Activated naive CD8-positive, alpha-beta T cell treated with anti-CD3 and anti-CD28 coated beads, Interleukin-2, amount 10 ng/mL, durations not matched to agents 7 days and 5 days (primary cell): Measurements from ENCODE around the gene ZBTB16. TPM values are rescaled to one million over a fixed set of nuclear protein-coding genes. Genes with fewer than 3 reads are reported as not detected.

ENCODE experiments used
- ATAC-seq: fragments of 150-1000 bp; cut with Tn5 transposase; one replicate; pipeline ENCODE4 v1.10.0; 2021; ENCODE audit warnings: low read depth, moderate library complexity
- POLR2A ChIA-PET: fragments of 350-600 bp; sonication (Branson Sonifier 250); formaldehyde crosslinking; loops from one replicate; lab custom pipeline; 2021; ENCODE audit warnings: antibody characterized with exemption; lab: Charles Lee
- DNase-seq: peaks from one replicate; pipeline ENCODE4 v3.0.0; 2021
- H3K27ac Mint-ChIP-seq: one replicate; pipeline ENCODE4 v1.8.0; 2022; ENCODE audit warnings: mild to moderate bottlenecking, mixed read lengths
- H3K27me3 Mint-ChIP-seq: one replicate; pipeline ENCODE4 v1.8.0; 2022; ENCODE audit warnings: mild to moderate bottlenecking, moderate library complexity, mixed read lengths
- H3K36me3 Mint-ChIP-seq: one replicate; pipeline ENCODE4 v1.8.0; 2021; ENCODE audit warnings: mild to moderate bottlenecking, mixed read lengths
- H3K4me1 Mint-ChIP-seq: one replicate; pipeline ENCODE4 v1.8.0; 2021; ENCODE audit warnings: mixed read lengths
- H3K4me3 Mint-ChIP-seq: one replicate; pipeline ENCODE4 v1.8.0; 2022; ENCODE audit warnings: mild to moderate bottlenecking, moderate library complexity, mixed read lengths
- H3K9me3 Mint-ChIP-seq: one replicate; pipeline ENCODE4 v1.8.0; 2021; ENCODE audit warnings: mixed read lengths
- total RNA-seq, 2 experiments: library from RNA; stranded (reverse); gene quantifications; one replicate each; pipeline ENCODE4 v1.2.3, GENCODE V29; 2021

Gene ZBTB16
- total RNA-seq, 2 experiments from 2014 or later, result 13.1 to 14.6 TPM

DNA sequence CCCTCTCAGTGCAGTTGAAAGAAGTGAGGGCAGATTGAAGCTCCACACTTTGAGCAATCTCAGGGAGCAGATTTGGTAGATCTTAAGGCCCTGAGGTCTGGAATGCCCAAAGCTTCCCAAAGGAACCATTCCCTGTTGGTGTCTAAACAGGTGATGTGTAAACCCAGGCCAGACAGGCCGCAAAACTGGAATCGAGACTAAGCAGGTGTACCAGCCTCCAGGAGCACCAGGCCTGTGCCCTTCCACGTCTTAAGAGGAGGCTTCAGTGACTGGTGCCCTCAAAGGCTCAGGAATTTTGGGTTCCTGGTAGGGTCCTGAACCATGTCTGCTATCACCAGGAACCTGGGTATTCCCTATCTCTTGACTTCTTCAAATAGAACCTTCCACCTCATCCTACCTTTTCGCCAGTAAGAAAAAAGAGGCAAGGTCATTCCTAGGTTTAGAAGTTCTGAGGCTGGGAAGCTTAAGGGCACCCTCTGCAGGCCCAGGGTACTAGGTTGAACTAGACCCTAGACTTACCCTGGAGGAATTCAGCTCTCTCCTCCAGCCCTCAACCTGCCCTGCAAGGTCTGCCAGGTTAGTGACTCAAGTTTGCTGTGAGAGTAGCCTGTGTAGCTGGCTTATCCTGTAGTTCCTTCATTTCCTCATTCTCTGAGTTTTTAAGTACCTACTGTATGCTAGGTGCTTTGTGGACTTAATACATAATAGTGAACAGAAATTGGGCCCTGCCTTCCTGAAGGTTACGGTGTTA lies 136.6 kb downstream of the ZBTB16 start:
- Mint-ChIP-seq H3K4me1 (peaks cover 22% of the 10 kb centered on the region), H3K27ac (no peak overlapping the region), H3K4me3 (no peak overlapping the region), H3K27me3 (no peaks in the 10 kb centered on the region), H3K9me3 (peaks cover 5% of the 10 kb centered on the region), H3K36me3 (peaks cover 12% of the 10 kb centered on the region)
- ATAC-seq (peak; percentile 65), DNase-seq (no peak)
- POLR2A ChIA-PET, result interaction anchor here (1.0 to 1.2 kb wide), 3 partner anchors 9 to 12 kb away, joined by 3 to 5 read pairs (median 4); no protein-coding TSS in a partner anchor

DNA sequence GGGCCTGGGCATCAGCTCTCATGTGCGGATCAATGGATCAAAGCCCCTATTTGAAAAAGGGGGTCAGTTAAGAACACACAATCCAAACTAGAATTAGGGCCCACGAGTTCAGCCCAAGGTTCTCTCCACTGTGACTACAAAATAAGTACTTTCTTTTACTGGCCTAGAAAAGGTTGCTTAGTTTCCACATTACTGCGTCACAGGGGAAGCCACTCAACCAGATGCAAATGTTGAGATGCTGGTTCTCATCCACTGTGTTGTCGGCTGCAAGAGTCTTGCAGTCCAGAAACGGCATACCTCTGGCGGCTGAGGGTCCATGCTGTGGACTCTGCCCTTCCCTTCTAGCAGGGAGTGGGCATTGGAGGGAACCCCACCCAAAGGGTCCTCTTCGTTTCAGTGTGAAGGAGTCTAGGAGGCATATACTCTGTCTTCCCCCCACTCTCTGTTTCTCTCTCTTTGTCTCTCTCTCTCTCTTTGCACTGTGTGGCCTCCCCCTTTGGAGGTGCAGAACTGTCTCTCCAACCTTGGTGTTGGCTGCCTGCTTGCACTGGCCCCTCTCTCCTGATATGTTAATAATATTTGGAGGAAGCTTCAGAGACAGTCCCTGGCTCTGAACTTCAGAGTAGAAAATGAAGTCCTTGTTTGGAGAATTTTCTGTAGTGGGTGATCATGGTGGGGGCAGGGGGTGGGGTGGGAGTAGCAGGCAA lies 137.6 kb downstream of the ZBTB16 start:
- H3K9me3 Mint-ChIP-seq, result no peaks in the 10 kb centered on the region
- ATAC-seq (no peak), DNase-seq (no peak)
- H3K27ac Mint-ChIP-seq, result no peak overlapping the region
- peaks cover 2% of the 10 kb centered on the region for H3K36me3 Mint-ChIP-seq
- POLR2A ChIA-PET, result interaction anchor here (1.0 to 1.2 kb wide), 3 partner anchors 10 to 13 kb away, joined by 3 to 5 read pairs (median 4); no protein-coding TSS in a partner anchor
- H3K4me1 Mint-ChIP-seq, result peaks cover 25% of the 10 kb centered on the region
- H3K27me3 Mint-ChIP-seq, result no peaks in the 10 kb centered on the region
- no peak overlapping the region for H3K4me3 Mint-ChIP-seq

DNA sequence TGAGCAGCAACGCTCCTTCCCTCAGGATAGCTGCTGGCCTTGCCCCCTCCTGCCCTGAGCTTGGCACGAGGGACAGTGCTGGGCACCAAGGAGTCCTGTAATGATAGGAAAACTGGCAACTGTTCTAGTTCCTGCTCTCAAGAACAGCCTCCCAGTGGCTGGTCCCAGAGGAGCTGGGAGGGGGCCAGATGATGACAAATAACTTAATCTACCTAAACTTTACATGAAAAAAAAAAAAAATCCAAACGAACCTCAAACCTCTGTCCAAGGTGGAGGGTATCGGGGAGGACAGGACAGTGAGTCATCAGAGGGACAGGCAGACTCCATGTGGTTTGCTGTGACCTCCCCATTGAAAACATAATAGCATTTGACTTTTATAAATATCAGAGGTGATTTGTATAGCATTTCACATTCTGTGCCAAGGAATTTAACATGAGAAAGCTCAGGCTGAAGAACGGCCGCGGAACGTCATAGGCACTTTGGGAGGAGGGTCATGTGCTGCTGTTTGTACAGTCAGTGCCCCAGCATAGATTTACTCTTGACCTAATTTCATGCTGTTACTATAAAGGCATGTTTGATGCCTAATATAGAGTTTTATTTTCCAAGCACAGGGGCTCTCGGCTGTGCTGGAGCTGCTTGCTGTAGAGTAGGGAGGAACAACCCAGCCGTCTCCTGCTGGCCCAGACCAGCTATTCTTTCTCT lies 138.4 kb downstream of the ZBTB16 start:
- H3K4me3 Mint-ChIP-seq, result no peak overlapping the region
- no peak for ATAC-seq
- POLR2A ChIA-PET, result no interaction called here
- H3K27ac Mint-ChIP-seq, result no peak overlapping the region
- peaks cover 27% of the 10 kb centered on the region for H3K4me1 Mint-ChIP-seq
- H3K27me3 Mint-ChIP-seq, result no peaks in the 10 kb centered on the region
- DNase-seq, result no peak
- peaks cover 1% of the 10 kb centered on the region for H3K36me3 Mint-ChIP-seq
- H3K9me3 Mint-ChIP-seq, result no peaks in the 10 kb centered on the region

DNA sequence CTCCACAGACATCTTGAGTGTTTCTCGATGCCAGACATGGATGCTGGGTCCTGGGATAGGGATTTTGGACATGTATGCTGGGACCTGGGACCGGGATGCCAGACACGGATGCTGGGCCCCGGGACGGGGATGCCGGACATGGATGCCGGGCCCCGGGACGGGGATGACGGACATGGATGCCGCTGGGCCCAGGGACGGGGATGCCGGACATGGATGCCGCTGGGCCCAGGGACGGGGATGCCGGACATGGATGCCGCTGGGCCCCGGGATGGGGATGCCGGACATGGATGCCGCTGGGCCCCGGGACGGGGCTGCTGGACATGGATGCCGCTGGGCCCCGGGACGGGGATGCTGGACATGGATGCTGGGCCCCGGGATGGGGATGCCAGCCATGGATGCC lies 139.5 kb downstream of the ZBTB16 start:
- no peak for ATAC-seq
- Mint-ChIP-seq H3K27me3 (no peaks in the 10 kb centered on the region), H3K27ac (no peak overlapping the region), H3K4me1 (peaks cover 26% of the 10 kb centered on the region), H3K36me3 (no peaks in the 10 kb centered on the region), H3K4me3 (no peak overlapping the region), H3K9me3 (no peaks in the 10 kb centered on the region)
- DNase-seq, result no peak
- POLR2A ChIA-PET, result no interaction called here

DNA sequence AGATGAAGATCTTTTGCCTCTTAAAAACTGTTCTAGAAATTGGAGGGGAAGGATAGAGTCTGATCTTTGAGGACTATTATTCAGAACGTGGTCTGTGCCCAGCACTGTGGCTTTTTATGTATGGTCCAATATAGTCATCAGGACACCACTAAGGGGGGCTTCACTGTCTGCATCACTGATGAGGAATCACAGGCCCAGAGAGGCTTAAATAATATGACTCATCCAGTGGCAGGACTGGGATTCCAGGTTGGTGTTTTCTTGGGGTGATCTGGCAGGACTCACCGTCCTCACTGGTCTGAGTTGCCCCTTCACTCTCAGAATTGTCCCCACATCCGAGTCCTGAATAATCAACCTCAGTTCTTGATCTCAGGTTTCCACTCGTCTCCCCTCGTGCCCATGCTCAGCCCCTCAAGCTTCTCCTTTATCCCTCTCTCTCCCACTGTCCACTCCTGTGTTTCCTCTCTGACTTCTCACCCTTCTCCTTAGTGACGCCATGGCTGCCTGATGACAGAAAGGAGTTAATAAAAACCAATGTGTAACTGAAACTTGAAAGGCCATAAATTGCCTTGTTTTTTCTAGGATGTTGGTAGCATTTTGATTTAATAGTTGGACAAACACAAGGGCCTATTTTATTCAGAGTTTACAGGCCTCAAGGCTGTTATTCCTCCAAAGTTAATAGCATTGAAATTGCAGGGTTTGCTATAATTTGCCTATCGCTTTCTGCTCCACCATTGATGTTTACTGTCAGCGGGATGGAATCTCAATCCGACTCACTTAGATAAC lies 141.0 kb downstream of the ZBTB16 start:
- Mint-ChIP-seq H3K4me1 (peaks cover 18% of the 10 kb centered on the region), H3K36me3 (no peaks in the 10 kb centered on the region), H3K4me3 (no peak overlapping the region), H3K27ac (no peak overlapping the region), H3K27me3 (no peaks in the 10 kb centered on the region), H3K9me3 (no peaks in the 10 kb centered on the region)
- ATAC-seq, result no peak
- POLR2A ChIA-PET, result interaction anchor here (0.6 kb wide), 1 partner anchor 25 kb away, joined by 3 read pairs; no protein-coding TSS in a partner anchor
- no peak for DNase-seq

DNA sequence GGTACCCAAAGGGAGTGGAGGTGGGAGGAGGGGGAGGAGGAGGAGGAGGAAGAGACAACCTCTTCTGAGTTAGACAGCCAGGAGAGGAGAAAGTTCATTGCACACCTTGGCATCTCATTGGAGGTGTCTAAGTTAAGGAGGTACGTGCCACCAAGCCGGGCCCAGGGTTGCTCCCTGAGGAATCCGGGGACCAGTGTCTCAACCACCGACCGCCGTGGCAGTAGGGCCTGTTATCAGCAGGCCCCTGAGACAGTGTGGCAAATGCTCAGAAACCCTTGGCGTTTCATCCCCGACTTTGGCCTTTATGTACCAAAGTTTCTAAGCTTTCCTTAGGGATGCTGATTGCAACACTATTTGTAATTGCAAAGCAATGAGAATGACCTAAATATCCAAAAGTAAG lies 141.7 kb downstream of the ZBTB16 start:
- H3K36me3 Mint-ChIP-seq, result no peaks in the 10 kb centered on the region
- peaks cover 17% of the 10 kb centered on the region for H3K4me1 Mint-ChIP-seq
- no peak overlapping the region for H3K4me3 Mint-ChIP-seq
- POLR2A ChIA-PET, result no interaction called here
- DNase-seq, result no peak
- no peaks in the 10 kb centered on the region for H3K9me3 Mint-ChIP-seq
- H3K27ac Mint-ChIP-seq, result no peak overlapping the region
- no peak for ATAC-seq
- H3K27me3 Mint-ChIP-seq, result no peaks in the 10 kb centered on the region

DNA sequence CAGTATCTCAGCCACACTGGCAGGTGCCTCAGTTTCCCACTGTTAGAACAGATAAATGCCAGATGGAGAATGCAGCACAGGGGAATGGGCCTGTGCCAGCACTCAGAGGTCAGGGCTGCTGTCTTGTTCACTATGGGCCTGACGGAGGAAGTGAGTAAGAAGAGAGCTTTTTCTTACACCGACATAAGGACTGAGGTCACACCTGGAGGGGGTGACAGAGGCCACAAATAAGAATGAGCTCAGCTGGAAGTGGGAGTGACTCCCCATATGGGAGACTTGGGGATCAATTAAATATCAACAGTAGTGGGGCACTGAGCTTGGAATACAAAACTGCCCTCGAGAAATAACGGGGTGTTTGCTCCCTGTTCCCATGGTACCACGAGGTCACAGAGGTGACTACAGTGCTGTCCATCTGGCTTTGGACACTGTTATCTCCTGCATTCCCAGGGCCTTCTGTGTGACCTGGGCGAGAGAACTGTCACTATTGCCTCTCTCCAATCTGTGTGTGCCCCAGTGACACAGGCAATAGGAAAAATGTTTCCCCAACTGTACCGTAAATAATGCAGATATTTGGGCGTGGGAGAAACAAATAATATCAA lies 142.6 kb downstream of the ZBTB16 start:
- H3K4me3 Mint-ChIP-seq, result no peak overlapping the region
- peak; percentile 82 for ATAC-seq
- DNase-seq, result no peak
- H3K36me3 Mint-ChIP-seq, result no peaks in the 10 kb centered on the region
- POLR2A ChIA-PET, result interaction anchor here (1.0 kb wide), 1 partner anchor 9 kb away, joined by 3 read pairs; no protein-coding TSS in a partner anchor
- H3K27ac Mint-ChIP-seq, result no peak overlapping the region
- H3K27me3 Mint-ChIP-seq, result no peaks in the 10 kb centered on the region
- peaks cover 15% of the 10 kb centered on the region for H3K4me1 Mint-ChIP-seq
- H3K9me3 Mint-ChIP-seq, result no peaks in the 10 kb centered on the region

DNA sequence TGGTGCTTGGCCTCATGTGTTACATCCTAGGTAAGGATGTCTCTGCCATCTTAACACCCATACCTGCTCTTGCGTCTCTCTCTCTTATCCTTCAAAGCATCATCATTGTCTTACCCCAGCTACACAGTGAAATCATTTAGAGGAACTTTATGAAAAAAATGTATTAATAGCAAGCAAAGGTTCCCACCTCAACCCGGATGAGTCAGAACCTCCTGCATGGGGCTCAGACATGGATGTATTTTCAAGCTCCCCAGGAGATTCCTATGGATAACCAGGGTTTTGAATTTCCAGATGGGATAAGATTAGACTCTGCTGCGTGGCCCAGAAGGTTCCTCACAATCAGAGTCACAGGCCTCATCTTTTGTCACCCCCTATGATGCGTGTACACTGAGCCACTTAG lies 147.6 kb downstream of the ZBTB16 start:
- Mint-ChIP-seq H3K4me1 (peaks cover 46% of the 10 kb centered on the region), H3K36me3 (peaks cover 14% of the 10 kb centered on the region), H3K4me3 (peak overlapping the region; percentile 16), H3K9me3 (no peaks in the 10 kb centered on the region), H3K27ac (peak overlapping the region; percentile 38), H3K27me3 (no peaks in the 10 kb centered on the region)
- POLR2A ChIA-PET, result interaction anchor here (1.5 to 2.5 kb wide), 2 partner anchors 19 to 23 kb away, joined by 3 to 13 read pairs; no protein-coding TSS in a partner anchor
- DNase-seq, result no peak
- no peak for ATAC-seq

DNA sequence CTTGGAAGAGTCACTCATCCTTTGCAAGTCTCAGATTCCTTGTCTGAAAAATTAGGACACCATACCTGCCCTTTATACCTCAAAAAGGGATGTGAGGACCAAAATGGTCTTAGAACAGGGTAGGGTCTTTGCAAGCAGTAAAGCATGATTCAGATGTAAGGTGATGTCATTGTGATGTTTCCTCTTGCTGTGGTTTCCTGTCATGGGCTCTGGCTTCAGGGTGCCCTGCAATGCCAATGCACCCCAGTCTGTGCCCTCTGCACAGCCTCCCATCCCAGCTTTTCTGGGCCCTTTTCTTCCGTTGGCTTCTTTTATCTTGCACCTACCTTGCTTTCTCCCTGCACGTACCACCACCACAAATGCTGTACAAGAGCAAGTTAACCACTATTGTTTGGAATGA lies 148.9 kb downstream of the ZBTB16 start:
- DNase-seq, result no peak
- Mint-ChIP-seq H3K36me3 (peaks cover 14% of the 10 kb centered on the region), H3K27ac (peak overlapping the region; percentile 86), H3K4me3 (peak overlapping the region; percentile 25), H3K27me3 (no peaks in the 10 kb centered on the region), H3K9me3 (no peaks in the 10 kb centered on the region), H3K4me1 (peaks cover 42% of the 10 kb centered on the region)
- POLR2A ChIA-PET, result interaction anchor here (0.7 to 2.5 kb wide), 4 partner anchors 16 to 1983 kb away, joined by 3 to 13 read pairs (median 3); no protein-coding TSS in a partner anchor
- ATAC-seq, result peak; percentile 99

DNA sequence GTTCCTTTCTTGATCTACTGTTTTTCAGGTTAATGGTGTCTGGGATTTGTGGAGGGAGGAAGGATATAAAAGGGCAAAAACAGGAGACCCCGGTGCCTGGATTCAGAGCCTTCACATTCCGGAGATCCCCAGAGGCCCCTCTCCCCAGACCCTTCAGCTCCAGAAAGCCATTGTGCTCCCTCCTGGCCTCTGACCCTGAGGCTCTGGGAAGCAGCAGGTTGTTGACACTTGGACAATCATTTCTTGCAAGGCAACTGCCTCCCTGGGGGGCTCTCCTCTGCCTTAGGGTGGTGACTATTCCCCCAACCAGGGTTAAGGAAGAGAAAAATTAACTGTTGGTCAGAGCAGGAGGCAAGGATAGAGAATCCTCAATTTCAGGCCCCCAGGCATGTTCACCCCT lies 149.8 kb downstream of the ZBTB16 start:
- H3K9me3 Mint-ChIP-seq, result no peaks in the 10 kb centered on the region
- no peak overlapping the region for H3K4me3 Mint-ChIP-seq
- peak overlapping the region; percentile 56 for H3K27ac Mint-ChIP-seq
- no peak for ATAC-seq
- no peaks in the 10 kb centered on the region for H3K27me3 Mint-ChIP-seq
- peaks cover 43% of the 10 kb centered on the region for H3K4me1 Mint-ChIP-seq
- no peak for DNase-seq
- POLR2A ChIA-PET, result interaction anchor here (2.5 kb wide), 1 partner anchor 26 kb away, joined by 13 read pairs; no protein-coding TSS in a partner anchor
- peaks cover 14% of the 10 kb centered on the region for H3K36me3 Mint-ChIP-seq

DNA sequence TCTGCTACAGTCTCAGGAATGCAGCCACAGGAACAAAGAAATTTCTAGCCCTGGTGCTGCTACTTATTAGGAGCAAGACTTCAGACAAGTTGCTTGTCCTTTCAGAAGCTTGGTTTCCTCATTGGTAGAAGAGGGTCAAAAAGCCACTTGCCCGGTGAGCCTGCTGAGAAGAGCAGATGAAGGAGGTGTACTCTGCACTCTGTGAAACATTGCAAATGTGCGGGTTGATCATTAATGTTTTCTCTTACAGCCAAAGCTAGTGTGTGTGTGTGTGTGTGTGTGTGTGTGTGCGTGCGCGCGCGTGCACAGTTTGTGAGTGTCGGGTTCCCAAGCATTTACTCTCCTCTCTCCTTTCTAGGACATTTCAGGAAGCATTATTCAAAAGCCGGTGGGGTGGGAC lies 150.4 kb downstream of the ZBTB16 start:
- no peaks in the 10 kb centered on the region for H3K9me3 Mint-ChIP-seq
- H3K36me3 Mint-ChIP-seq, result peaks cover 14% of the 10 kb centered on the region
- H3K4me3 Mint-ChIP-seq, result no peak overlapping the region
- H3K27ac Mint-ChIP-seq, result peak overlapping the region; percentile 56
- H3K4me1 Mint-ChIP-seq, result peaks cover 43% of the 10 kb centered on the region
- no peak for ATAC-seq
- no peak for DNase-seq
- POLR2A ChIA-PET, result no interaction called here
- no peaks in the 10 kb centered on the region for H3K27me3 Mint-ChIP-seq

DNA sequence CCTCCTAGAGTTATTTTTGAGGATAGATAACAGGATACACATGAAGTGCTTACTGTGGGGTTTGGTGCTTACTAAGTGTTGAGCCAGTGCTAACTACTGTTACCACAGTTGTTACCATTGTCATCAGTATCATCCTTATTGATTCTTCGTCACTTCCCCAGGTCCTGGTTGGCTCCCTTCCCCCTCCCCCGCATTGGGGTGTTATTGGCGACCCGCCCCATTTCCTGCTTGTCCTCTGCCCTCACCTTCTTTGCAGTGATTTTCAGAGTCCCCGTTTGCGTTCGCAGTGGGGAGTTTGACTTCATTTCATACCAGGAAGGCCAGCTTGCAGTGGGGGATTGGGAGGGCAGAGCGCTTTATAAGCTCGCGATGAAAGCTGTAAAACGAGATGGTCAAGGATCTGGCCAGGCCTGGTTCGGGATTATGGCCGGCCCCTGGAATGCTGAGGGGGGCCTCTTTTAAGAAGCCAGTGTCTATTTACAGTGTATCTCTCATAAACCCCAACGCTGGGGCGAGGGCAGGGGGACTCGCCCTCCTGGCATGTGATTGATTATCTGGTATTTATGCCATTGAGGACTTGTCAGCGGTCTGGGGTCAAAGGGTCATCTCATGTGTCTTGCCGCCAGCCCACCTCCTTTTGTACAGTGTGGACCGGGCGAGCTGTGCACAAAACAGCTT lies 152.1 kb downstream of the ZBTB16 start:
- DNase-seq (no peak), ATAC-seq (no peak)
- Mint-ChIP-seq H3K9me3 (no peaks in the 10 kb centered on the region), H3K27me3 (no peaks in the 10 kb centered on the region), H3K4me1 (peaks cover 59% of the 10 kb centered on the region), H3K4me3 (no peak overlapping the region), H3K36me3 (peaks cover 14% of the 10 kb centered on the region), H3K27ac (no peak overlapping the region)
- POLR2A ChIA-PET, result no interaction called here
